GM18873 (cell line): ENCODE data around the gene C1orf50.
"Not testable (repeated sequence)": the region's sequence is repeated elsewhere in the genome, so short reads cannot be mapped to it uniquely, and the experiment has no call there.

Experiments used
- ATAC-seq: cut with Tn5 transposase; IDR thresholded peaks from one replicate; pipeline ENCODE4 v1.9.1; 2021; ENCODE audit warnings: mild to moderate bottlenecking, moderate library complexity, moderate number of reproducible peaks; ENCODE audit not compliant: unreplicated experiment, low FRiP score

C1orf50 gene

GRCh38 chr1:42766741-42767509 is at the start of gene C1orf50, which contains the start of gene P3H1:
Gene C1orf50, plus strand, starts transcription at chr1:42767249. Its CDS starts 63 bp downstream, at chr1:42767312.
Gene P3H1, minus strand, starts transcription at chr1:42767028. Its CDS starts 57 bp downstream, at chr1:42766971.
- peak; percentile 91 for ATAC-seq

GRCh38 chr1:42720868-42721267 is 46.2 kb upstream of the C1orf50 start:
- no peak for ATAC-seq

- no peak for ATAC-seq
Observed at GRCh38 chr1:42721926-42722325, 45.1 kb upstream of the C1orf50 start.

DNA sequence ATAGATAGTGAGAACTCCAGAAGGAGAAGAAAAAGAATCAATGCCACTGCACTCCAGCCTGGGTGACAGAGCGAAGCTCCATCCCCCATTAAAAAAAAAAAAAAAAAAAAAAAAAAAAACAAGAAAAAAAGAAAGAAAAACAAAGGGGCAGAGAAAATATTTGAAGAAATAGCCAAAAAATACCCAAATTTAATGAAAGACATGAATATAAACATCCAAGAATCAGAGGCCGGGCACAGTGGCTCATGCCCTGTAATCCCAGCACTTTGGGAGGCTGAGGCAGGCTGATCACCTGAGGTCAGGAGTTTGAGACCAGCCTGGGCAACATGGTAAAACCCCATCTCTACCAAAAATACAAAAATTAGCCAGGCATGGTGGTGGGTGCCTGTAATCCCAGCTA is 44.6 kb upstream of the C1orf50 start:
- ATAC-seq, result not testable (repeated sequence)

- ATAC-seq, result no peak
Observed at GRCh38 chr1:42723511-42723910, 43.5 kb upstream of the C1orf50 start.

- ATAC-seq, result not testable (repeated sequence)
Observed at GRCh38 chr1:42725820-42726219, 41.2 kb upstream of the C1orf50 start.

DNA sequence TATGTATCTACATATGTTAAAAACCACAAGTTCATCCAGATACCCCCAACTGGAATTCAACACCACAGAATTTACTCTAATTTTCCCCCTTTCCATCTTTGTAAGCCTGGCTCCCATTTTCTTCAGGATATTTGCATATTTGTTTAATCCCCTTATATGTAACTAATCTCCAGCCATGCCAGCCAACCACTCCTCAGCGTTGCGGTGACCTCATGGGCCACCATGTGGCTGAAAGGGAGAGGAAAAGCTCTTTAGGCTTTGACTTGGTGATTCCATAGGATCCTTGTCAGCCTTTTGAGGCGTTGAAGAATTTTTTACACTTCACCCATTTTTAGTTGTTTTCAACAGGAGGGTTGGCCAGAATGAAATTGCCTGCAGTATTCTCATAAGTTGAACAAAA is 37.0 kb upstream of the C1orf50 start:
- no peak for ATAC-seq

GRCh38 chr1:42730988-42731387 is 36.1 kb upstream of the C1orf50 start:
- ATAC-seq, result no peak

DNA sequence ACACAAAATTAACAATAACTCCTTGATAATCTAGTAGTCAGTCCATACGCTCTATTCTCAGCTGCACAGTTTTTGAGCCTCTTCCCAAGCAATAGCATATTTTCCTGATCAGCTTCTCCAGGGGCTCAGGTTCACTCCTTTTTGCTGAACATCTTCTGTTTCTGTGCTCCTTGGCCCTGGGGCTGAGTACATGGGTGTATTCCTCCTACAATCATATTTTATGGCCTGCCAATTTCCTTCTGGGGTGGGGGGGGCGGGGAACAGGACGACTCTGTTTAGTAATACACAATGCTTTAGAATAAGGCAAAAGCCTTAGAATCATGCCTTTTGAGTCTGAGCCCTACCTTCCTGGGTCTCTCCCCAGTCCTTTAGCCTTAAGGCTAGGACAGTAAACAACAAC is 35.5 kb upstream of the C1orf50 start:
- no peak for ATAC-seq

DNA sequence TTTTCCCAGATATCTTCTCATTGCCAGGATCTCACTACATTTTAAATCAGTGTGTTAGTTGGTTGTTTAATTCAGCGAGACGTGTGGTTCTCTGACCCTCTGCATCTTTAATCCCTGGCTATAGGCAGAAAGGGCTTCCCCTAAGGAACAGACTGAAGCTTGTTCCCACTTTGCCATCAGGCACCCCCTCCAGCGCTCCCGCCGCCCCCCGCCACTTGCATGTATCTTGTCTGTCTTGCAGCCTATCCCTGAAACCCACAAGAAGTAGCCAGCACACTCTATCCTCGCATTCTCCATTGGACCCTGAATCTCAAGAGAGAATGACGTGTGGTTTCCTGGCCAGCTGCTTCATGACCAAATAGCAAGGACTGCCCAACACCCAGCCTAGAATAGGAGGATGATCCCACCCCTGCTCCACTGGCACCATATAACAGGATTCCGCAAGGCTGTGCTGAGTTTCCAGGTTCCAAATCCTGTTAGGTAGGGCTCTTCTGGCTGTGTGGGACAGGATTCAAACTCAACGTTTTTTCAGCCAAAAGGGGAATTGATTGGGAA is 34.8 kb upstream of the C1orf50 start:
- ATAC-seq, result no peak

GRCh38 chr1:42733415-42734200 is 33.4 kb upstream of the C1orf50 start:
- no peak for ATAC-seq

- no peak for ATAC-seq
Observed at GRCh38 chr1:42734201-42735035, 32.6 kb upstream of the C1orf50 start.

DNA sequence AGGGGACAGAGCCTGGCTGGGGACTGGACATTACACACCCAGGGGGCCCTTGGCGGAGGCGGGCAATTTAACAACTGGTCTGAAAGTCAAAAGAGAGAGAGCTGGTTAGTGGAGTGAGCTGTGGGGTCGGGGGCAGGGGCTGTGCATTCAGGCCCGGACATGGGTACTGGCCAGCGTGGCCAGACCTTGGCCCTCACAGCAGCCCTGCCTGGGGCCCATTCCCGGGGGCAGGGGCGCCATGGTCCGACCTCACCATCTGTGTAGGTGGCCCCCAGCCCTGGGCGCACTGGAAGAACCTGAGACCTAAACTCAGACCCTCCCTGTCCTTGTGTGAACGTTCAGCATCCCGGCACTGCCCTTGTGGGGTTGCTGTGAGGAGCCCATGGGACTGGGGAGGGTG is 32.0 kb upstream of the C1orf50 start:
- ATAC-seq, result no peak

DNA sequence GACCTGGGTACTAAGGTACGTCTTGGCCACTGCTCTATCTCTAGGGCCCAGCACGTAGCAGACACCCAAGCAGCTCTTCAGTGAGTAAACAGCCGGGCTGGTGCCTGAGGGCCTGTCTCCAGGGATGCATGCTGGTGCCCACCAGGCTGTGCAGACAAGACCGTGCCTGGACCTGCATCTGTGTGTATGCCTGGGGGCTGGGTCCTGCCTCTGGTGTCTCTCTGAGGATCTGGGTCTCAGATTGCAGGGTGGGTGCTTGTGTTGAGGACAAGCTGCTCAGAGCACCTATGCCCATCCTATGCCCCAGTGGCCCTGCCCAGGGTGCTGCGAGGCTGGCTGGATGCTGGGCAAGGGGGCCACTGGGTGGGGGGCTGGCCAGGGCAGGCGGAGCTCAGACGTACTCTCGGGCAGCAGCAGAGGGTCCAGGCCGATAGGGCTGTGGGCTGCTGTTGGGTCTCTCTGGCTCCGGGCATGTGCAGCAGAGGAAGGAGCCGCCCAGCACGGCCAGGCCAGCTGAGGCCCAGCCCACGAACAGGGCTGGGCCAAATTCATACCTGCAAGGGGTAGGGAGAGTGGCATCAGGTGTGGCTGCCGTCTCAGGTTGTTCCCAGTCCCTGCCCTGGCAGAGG is 31.5 kb upstream of the C1orf50 start:
- ATAC-seq, result no peak

DNA sequence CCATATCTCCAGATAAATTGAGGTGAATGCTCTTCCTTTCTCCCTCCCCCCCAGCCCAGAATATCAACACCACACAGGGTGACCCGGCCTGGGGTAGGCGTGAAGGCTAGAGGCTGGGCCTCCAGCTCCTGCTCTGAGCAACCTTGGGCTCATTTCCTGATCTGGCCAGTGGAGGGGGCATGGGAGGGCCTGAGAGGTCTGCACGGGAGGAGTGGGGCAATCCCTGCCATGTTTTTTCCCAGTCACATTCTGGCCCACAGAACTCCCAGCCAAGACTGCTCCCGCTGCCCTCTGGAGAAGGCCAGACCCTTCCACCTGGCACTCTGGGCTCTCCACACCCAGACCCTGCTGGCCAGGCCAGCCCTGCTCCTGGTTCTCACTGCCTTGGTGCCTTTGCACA is 30.9 kb upstream of the C1orf50 start:
- ATAC-seq, result no peak

DNA sequence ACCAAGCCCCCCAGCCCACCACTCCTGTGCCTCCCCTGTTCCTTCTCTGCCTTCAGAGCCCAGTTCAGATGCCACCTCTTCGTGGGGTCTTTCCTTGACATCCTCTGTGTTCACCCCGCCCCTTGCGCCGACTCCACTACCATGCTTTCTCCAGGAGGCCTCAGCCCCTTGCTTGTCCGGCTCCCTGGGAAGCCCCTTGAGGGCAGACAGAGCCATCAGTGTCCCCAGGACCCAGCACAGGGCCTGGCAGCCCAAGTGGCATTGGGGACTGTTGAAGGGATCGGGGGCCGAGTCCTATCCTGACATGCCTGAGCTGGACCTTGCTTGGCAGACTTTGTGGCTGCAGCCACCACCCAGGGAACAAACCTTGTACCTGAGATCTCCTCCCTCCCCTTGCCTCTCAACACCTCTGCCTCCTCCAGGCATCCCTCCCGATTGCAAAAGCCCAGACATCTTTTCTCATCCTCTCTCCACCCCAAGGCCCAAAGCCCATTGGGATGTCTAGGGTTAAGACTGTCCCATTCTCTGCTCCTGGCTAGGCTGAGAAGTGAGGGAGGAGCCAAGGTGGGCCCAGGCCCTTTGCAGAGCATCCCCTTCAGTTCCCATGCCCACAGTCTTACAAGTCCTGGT is 30.4 kb upstream of the C1orf50 start:
- ATAC-seq, result no peak

- no peak for ATAC-seq
Observed at GRCh38 chr1:42737257-42737656, 29.8 kb upstream of the C1orf50 start.

DNA sequence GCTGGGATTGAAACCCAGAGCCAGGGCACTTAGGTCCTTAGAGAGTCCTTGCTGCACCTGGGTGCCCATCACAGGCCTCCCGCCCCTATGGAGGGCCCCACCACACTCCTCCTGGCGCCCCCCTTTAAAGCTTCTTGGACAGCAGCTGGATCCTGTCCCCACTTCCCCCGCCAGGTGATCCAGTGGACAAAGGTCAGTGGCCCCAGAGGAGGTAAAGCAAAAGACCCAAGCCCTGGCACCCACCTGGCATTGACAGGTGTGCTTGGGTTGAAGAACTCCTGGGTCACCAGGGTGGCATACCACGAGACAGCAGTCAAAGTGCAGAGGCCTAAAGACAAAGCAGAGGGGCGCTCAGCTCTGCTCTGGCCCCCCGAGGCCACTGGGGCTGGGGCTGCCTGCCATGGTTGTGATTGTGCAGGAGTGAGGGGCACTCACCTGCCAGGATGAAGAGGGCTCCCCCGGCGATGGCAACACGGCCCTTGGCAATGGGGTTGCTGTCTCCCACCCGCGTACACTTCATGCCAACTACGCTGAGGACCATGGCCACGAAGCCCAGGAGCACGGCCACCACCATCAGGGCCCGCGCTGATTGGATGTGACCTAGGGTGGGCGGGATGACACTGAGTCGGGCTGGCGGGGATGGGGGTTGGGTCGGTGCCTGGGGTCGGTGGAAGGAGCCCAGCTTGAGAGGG is 28.9 kb upstream of the C1orf50 start:
- ATAC-seq, result no peak

- no peak for ATAC-seq
Observed at GRCh38 chr1:42738678-42739226, 28.3 kb upstream of the C1orf50 start.
